HG03159 (cell line): Measurements from ENCODE around the gene ATRIP.

Experiments used
- ATAC-seq: cut with Tn5 transposase; IDR thresholded peaks from one replicate; pipeline ENCODE4 v1.9.1; 2021; ENCODE audit warnings: mild to moderate bottlenecking, moderate library complexity; ENCODE audit not compliant: unreplicated experiment

Gene ATRIP

DNA sequence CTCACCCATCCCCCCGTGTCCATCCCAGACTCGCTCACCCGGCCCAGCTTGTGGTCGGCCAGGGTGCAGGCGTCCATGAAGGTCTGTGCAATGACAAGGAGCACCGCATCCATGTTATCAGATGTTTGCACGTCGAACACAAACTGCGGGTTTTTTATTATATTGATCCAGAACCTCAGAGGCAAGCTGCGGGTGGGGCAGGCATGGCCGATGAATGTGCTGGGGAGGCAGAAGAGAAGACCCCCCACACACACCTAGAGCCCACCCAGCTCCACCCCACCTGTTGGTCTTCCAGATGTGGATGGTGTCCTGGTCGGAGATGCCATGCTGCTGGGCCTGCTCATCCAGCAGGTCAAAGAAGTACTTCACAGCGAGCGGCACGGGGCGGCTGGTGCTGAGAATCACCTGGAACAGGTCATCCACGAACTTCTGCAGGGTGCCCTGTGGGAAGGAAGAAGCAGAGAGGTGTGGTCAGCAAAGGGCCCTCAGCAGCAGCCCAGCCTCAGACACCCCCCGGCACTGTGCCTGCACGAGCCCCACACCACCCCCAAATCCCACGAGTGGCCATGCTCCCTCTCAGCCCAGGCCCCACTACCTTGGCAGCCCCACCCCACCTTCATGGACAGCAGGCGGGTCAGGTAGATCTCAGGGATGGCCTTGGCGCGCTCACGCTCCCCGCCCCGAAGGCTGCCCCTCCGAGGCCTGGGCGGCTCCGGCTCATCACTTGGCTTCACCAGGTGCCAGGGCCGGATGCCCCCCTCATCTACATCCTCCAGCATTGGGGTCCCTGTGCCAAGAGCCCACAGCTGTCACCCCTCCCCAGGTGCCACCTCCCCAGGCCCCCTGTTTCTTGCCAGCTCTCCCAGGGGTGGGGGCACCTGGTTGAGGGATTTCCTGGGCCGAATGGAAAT, 37.0 kb upstream of the ATRIP start:
- no peak for ATAC-seq

DNA sequence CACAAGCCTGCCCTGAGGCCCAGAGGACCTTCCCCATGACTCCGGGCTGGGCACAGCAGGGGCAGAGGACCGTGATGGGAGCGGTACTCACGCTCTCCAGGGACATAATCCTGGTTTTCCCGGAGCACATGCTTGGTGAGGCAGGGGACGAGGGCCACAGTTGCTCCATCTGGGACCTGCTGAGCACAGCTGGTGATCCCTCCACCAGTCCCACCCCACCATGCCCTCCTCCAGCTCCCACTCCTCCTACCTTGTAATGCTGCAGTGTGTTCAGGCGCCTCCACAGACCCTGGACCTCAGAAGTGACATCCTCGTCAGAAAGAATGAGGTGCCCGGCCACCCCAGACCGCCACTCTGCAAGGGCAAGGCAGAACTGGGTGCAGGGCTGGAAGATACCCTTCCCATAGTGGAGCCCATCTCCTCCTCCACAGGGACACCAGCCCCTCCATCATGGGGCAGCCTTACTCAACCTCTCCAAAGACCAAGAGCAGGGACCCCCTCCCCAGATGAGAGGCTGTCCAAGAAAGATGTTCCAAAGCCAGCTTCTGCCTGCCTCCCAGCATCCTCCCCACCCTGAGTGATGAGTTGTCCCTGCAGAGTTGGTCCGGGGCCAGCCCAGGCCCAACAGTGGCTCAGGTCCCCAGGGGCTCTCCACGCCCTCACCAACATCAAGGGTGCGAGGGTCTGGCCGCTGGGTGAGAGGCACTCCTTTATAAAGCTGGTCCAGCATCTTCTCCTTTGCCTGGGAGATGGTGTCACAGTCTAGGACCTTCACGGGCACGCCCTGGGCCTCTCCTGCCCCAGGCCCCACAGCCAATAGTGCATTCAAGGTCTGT, 36.1 kb upstream of the ATRIP start:
- ATAC-seq, result no peak

DNA sequence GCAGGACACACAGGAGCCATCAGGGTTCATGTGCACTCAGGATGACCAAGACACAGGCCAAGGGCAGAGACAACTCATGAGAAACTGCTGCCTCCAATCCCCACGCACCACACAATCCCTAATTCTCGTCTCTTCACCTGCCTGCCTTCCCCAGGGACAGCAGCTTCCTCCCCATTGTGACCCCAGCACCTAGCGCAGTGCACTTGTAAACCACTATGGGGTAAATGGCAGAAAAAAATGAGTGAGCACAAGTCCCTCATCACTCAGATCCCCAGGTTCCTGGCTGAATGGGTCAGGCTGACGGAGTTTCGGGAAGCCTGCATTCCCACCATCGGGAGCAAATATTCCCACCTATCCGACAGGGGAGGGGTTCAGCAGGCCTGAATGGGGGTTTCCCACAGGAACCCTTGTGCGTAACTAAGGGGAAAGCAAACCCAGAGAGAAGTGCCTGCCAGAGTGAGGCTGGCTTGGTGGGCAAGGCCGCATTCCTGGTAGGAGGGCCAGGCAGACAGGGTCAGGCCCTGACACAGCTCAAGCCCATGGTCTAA, 35.4 kb upstream of the ATRIP start:
- no peak for ATAC-seq

DNA sequence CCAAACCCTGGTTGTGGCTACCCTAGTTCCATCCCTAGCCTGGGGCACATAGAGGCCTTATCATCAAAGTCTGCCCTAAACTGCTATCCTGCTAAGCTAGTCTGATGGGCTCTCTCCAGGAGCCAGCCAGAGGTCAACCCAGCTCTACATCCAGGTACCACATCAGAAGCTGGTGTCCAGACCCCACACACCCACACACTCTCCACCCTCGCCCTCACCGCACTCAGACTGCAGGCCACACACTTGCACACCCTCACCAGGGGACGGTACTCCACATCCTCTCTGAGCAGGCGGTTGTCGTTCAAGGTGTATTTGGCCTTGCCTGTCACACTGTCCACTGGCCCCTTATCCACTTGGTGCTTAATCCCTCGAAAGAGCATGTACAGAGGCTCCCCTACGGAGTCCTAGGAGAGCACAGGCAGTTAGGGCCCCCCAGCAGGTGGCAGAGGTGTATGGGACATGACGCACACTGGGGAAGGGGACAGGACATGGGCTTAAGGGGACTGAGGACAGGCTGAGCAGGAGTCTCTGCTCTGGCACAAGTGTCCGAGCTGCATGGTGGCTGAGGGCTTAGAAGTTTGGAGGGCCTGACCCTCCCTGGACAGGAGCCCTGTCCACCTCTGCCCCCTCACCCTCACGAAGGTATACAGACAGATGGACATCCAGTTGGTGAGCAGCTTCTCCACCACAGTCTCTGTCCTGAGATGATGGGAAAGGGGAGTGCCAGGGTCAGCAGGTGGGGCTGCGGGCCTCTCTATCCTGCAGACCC, 34.7 kb upstream of the ATRIP start:
- no peak for ATAC-seq

DNA sequence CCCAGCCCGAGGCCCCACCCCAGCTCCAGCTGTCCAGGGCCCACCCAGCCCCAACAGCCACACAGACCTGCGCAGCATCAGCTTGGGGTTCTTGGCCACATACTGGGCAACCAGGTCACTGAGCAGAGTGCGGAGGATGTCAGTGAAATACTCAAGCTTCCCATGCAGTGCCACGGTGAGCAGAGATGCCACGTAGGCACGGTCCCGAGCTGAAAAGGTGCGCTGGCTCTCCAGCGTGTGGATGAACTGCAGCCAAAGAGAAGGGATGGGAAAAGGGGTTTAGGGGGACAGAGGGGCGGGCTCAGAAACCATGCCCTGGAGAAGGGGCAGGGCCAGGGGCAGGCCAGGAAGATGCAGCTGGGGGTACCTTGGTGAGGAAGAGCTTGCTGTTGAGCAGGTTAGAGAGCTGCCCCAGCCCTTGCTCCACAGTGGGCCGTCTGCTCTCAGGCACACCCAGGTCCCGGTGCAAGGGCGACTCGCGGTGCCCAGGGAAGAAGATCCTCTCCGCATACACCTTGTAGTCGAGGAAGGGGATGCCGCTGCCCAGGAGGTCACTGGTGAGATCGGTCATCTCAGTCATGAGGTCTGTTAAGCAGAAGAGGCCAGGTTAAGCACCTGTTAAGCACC, 34.0 kb upstream of the ATRIP start:
- no peak for ATAC-seq

DNA sequence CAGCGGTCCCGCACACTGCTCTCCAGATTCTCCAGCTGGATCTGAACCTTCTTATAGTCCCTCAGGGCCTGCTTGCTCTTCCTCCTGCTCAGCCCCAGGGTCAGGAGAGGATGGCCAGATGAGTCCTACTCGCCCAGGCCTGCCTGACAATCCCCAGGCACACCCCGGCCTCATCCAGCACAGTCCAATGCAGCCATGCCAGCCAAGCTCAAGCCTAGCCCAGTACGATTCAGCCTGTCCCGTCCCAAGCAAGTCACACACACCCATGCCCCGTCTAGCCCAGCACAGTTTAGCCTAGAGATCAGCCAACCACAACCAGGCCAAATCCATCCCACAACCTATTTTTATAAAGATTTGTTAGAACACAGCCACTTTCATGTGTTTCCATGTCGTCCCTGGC, 33.5 kb upstream of the ATRIP start:
- no peak for ATAC-seq

DNA sequence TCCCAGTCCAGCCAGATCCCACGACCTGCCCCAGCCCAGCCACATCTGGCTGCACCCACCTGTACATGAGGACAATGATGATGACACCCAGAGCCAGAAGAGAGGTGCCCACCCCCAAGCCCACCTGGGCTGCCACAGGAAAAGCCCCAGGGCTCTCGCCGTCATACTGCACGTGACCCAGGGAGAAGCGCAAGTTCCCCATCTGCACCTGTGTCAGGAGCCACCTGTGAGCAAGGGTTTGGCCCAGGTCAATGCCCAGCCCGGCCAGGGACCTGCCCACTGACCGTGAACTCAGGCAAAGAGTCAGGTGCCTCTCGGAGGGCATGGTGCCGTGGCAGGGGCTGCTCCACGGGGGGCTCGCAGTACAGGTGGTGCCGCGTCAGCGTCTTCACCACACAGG, 32.9 kb upstream of the ATRIP start:
- no peak for ATAC-seq

DNA sequence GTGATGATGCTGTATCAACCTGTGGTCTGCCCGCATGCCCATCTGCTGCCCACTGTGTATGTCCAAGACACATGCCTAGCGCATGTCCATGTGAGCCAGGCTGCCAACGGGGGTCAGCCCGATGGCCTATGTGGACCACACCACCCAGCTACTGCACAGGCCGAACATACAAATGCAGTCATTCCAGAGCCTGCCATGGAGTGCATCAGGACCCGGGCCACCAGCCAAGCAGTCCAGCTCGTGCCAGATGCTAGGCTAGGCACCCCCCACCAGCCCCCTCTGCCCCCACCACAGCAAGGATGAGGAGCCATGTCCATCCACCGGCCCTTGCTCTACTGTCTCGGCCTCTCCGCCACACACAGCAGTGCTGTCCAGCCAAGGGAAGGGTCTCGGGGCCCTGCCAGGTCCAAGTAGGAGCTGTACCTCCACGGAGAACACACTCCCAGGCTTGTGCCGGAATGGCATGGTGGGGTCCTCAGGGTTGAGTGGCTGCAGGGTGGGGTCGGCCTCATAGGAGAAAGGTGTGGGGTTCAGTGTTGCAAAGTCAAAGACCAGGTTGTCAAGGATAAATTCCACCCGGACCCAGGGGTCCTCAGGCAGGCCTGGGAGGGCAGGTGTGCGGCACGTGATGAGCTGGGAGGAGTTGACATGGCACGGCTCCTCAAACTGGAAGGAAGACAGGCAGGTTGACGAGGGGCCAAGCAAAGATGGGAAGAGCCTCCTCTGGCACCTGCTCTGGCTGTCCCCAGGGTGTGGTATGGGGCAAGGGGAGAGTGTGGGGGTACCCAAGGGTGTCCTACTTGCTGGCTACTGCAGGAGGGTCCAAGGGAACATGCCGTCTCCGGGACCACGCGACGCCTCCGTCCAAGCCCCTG, 31.9 kb upstream of the ATRIP start:
- ATAC-seq, result no peak

DNA sequence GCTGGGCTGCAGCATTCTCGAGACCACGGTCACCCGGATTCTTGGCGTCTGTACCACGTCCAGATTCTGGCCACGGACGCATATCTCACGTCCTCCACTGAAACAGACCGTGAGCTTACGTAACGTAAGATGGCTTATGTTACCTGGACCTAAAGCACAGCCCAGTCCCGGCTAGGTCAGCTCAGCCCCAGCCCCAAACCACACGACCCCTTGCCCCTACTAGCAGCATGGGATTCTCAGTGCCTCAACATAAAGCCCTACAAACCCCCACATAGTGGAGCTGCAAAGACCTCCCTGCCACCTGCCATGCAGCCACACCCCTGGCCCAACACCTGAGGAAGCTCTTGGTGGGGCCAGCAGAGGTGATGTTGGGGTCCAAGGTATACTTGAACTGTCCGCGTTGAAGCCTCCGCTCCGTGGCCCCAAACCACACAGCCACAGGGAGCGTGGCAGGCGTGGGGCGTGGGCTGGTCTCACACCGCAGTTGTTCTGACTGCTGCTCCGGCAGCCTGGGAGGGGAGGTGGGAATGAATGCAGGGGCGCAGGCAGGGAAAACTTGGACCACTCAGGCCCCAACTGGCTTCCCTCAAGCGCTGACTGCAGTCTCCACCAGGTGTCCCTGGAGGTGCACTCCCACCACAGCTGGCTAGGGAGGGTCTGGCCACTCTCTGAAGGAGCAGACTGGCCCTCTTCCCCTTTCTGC, 31.1 kb upstream of the ATRIP start:
- no peak for ATAC-seq

DNA sequence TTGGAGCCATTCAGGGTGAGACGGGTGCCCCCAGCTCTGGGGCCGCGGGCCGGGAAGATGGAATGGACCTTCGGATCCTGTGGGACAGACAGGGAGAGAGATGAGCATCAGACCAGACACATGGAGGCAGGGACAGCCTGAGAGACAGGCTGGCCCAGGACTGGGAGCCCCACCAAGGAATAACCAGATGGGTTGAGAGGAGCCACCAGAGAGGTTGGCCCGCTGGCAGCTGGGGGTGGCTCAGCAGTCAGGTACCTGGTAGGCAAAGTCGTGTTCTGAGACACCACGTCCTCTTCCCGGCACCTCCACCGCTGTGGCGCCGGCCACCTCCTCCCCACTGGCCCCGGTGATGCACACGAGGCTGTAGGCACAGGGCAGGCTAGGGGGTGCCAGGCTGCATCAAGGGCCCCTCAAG, 30.4 kb upstream of the ATRIP start:
- ATAC-seq, result no peak

DNA sequence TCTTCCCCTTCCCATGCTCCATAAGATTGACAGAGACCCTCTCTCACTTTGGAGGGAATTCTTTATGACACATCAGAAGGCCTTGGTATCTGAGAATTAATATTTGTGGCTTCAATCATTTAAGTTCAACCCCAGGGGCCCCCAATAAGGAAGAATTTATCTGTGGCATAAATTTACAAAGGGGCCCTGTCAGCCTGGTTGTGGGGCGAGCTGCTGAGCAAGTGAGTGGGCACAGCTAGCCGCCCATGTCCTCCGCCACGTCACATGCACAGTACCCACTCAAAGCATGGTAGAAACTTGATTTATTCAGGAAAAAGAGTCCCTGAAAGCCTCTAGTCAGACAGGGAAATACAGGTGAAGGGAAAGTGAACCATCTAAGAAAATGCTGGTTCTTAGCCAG, 30.0 kb upstream of the ATRIP start:
- no peak for ATAC-seq

DNA sequence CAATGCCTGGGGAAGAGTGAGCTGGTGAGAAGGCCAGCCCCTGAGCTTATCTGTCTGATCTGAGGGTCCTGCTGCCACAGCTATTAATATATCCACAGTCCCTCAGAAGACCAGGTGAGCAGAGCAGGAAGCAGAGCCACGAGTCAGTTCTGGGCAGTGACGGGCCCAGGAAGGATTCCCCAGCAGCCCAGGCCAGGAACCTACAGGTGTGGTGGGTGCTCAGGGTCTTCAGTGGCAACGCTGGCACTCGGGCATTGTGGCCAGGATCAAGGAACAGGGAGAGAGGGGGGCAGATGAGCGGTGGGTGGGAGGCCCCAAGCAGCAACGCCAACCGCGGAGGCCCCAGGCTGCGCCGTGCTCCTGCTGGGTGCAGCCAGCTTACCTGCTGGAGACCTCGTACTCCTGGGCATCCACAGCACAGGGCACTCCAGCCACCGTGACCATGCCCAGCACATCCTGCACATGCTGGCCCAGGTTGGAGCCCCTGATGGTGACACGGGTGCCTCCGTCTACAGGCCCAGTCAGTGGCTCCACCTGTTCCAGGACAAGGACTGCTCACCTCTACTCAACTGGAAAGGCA, 28.9 kb upstream of the ATRIP start:
- ATAC-seq, result no peak

DNA sequence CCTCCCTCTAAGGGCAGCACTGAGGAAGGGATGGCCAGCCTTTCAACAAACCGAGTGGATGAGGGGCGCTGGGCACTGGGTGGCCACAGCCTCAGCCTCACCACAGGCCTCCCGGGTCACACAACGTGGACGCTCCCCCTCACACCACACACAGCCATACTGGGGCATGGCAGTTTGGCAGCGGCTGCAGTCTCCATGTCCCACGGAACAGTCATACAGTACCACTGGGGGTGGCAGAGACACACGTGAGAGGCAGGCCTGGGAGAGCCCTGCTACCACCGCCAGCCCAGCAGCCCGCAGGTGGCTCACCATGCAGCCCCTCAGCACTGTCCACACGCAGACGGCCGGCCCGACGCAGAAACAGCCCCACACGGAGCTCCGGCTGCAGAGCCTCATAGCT, 28.4 kb upstream of the ATRIP start:
- ATAC-seq, result no peak

DNA sequence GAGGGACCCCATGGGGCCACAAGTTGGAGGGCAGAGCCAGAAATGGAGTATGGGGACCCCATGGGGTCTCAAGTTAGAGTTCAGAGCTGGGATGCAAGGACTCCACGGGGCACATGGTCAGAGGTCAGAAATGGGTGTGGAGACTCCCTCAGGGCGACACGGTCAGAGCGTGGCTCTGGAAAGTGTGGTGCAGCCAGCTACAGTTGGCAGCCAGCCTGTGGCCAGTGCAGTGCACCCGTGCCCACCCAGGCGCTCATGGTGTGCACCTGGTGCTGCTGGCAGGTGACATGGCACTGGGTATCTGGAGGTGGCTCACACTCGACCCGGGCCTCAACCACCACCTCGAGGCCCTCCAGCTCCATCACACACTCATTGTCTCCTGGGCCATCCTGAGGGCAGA, 27.9 kb upstream of the ATRIP start:
- ATAC-seq, result no peak

DNA sequence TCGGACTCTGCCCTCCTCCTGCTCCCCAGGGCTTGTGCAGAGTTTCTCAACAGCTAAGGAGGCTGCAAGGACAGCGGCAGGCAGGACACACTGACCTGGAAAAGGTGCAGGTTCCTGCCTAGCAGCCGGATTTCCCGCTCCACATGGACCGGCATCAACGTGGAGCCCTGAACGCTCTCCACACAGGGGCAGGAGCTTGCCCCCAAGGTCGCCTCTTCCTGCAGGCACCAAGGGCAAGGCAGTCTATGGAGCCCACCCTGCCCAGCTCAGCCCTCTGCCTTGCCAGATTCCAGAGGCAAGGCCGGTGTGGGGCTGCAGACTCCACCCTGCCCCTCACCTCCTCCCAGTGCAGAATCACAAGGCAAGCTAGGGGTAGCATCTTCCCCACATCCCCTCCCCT, 27.4 kb upstream of the ATRIP start:
- no peak for ATAC-seq

DNA sequence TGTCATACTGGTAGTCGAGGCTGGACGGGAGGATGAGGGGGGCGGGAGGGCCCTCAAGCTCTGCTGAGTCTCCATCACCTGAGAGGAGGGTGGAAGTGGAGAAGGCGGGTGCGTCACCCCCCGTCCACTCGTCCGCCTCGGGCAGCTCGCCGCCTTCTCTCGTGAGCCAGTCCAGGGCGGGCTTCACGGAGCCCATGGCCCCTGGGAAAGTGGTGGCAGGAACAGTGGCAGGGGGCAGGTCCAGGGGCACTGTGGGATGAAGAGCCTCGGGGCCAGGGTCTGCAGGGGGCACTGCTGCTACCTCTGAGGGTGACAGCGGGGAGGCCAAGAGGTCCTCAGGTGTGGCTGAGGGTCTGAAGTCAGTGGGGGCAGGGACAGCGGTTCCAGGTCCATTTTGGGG, 26.9 kb upstream of the ATRIP start:
- no peak for ATAC-seq

DNA sequence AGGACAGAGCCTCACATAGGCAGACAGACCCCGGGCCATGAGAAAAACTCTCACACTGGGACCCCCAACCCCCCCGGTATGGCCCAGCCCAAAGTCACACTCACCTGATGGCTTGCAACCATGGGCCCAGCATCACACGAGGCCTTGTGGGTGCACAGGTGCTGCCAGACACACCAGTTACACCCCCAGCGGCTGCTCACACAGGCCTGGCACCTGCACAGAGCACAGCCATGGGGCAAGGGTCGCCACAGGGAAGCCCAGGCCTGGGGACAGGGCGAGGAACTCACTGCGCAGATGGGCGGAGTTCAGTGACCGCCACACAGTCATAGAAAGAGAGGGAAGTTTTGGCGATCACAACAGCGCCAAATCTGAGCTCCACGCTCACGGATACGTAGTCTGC, 26.0 kb upstream of the ATRIP start:
- ATAC-seq, result no peak

DNA sequence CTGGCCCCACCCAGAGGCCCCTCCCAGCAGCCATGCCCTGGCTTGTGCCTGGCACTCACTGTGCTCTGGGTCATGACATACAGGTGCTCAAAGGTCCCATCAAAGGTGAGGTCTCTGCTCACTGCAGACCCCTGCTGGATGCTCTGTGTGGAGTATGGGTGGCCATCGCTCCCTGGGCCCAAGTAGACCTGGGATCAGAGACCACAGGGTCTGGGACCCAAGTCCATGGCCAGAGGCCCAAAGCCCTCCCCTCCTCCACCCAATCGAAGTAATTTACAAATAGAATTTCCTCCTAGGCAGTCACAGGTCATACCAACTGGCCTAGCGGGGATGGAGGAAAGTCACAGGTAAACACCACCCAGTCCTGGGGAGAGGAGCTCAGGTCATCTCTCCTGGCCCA, 24.3 kb upstream of the ATRIP start:
- no peak for ATAC-seq

DNA sequence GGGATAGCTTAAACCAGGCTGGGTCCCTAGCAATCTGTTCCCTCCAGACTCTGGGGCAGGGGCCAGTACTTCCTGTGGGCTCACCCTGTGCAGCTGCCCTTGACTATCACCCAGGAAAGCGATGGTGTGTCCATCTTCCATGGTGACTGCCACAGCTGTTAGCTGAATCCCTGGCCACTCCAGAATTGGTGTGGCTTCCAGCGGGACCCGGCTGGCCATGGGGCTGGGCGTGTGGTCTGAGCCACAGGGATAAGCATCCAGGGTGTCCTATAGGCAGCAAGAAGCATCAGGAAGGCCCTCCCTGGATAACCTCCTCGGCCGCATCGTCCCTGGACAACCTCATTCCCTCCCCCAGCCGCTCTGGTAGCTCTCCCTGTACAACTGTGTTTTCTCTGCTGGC, 23.9 kb upstream of the ATRIP start:
- no peak for ATAC-seq
